Mucosa of descending colon (tissue), 3 donors: ENCODE measurements around the gene AKIRIN2. TPM values are rescaled to one million over a fixed set of nuclear protein-coding genes. Genes with fewer than 3 reads are reported as not detected.

ENCODE experiments used
- ATAC-seq: fragments of 200-7000 bp; cut with Tn5 transposase; one replicate; pipeline ENCODE4 v1.9.1; 2020; ENCODE audit warnings: mild to moderate bottlenecking, moderate library complexity
- DNase-seq, 3 donors: peaks; one replicate each; pipeline ENCODE4 v3.0.0-alpha.2; 2020
- H3K36me3 ChIP-seq: fragments of 200-600 bp; one replicate; pipeline ENCODE4 v1.8.0; 2021; ENCODE audit warnings: low read depth, mild to moderate bottlenecking
- H3K4me1 ChIP-seq: fragments of 200-600 bp; one replicate; pipeline ENCODE4 v1.8.0; 2021; ENCODE audit warnings: low read depth, mild to moderate bottlenecking
- H3K4me3 ChIP-seq: fragments of 200-600 bp; one replicate; pipeline ENCODE4 v1.8.0; 2021; ENCODE audit warnings: mild to moderate bottlenecking
- H3K9me3 ChIP-seq: fragments of 200-600 bp; one replicate; pipeline ENCODE4 v1.8.0; 2021; ENCODE audit warnings: mild to moderate bottlenecking
- CTCF ChIP-seq: fragments of 200-600 bp; IDR thresholded peaks from one replicate; pipeline ENCODE4 v1.8.0; 2022; ENCODE audit warnings: antibody characterized with exemption, mild to moderate bottlenecking
- intact Hi-C, 2 donors: fragments of 100-400 bp; cut with DNase I in 1 of 2; cut with micrococcal nuclease in 1 of 2; formaldehyde crosslinking; loops; one replicate each; pipeline versions ENCODE4 v1.11.0 to v1.11.1; 2022; cut with DNase I, micrococcal nuclease
- total RNA-seq, 3 donors: library from RNA; stranded (reverse); fragmentation: NEBNext Ultra II Directional in 2 of 3; extraction: Animal tissue kit (Norgen Biotek cat#: 25700) in 2 of 3; gene quantifications; one replicate each; pipeline versions ENCODE4 v1.2.1 to v1.2.4, GENCODE V29; 2021 to 2023
- donor health status: DM: no; HTN: no; CAD: no; lungs with moderate emphysema.
- donor health status: DM: no; HTN: no; CAD: no.
- donor health status: DM: no; HTN: yes; CAD: no.

AKIRIN2 gene
- total RNA-seq, 3 donors from 2014 or later: 32.3 to 41.0 (median 33.2) TPM

- intact Hi-C loops: no loop called here
- peak; percentile 65 for ATAC-seq
- Histone ChIP-seq H3K36me3 (no peaks in the 10 kb centered on the region), H3K4me1 (no peaks in the 10 kb centered on the region), H3K4me3 (no peak overlapping the region), H3K9me3 (no peaks in the 10 kb centered on the region)
- DNase-seq: peak in 1 of 3 donors; percentile 37
- no peak for TF ChIP-seq CTCF
Observed at GRCh38 chr6:87741001-87741650, 39.1 kb upstream of the AKIRIN2 start.

- intact Hi-C loops: no loop called here
- DNase-seq (no peak), ATAC-seq (no peak)
- Histone ChIP-seq H3K4me1 (no peaks in the 10 kb centered on the region), H3K36me3 (no peaks in the 10 kb centered on the region), H3K9me3 (no peaks in the 10 kb centered on the region), H3K4me3 (no peak overlapping the region)
- no peak for TF ChIP-seq CTCF
Observed at GRCh38 chr6:87738744-87739143, 36.7 kb upstream of the AKIRIN2 start.

- Histone ChIP-seq H3K9me3 (no peaks in the 10 kb centered on the region), H3K36me3 (no peaks in the 10 kb centered on the region), H3K4me3 (no peak overlapping the region), H3K4me1 (peaks cover under 1% of the 10 kb centered on the region)
- intact Hi-C loops: no loop called here
- DNase-seq: no peak
- no peak for TF ChIP-seq CTCF
- ATAC-seq: peak; percentile 57
Observed at GRCh38 chr6:87738000-87738399, 36.0 kb upstream of the AKIRIN2 start.

- intact Hi-C loops: no loop called here
Observed at GRCh38 chr6:87736809-87737540, 34.9 kb upstream of the AKIRIN2 start.

More at GRCh38 chr6:87736809-87737540, 34.9 kb upstream of the AKIRIN2 start:
- H3K4me1 ChIP-seq: peaks cover 11% of the 10 kb centered on the region
- H3K9me3 ChIP-seq: no peaks in the 10 kb centered on the region
- TF ChIP-seq CTCF: no peak
- no peaks in the 10 kb centered on the region for H3K36me3 ChIP-seq
- no peak overlapping the region for H3K4me3 ChIP-seq
- ATAC-seq: no peak
- DNase-seq: no peak
